ENCODE measurements around the gene TMEM119.
"Not testable (repeated sequence)": the region's sequence is repeated elsewhere in the genome, so short reads cannot be mapped to it uniquely, and the experiment has no call there.

Gene TMEM119

GRCh38 chr12:108623577-108623976, 25.7 kb upstream of the TMEM119 start:
- no peak for DNase-seq (ENCODE audit: low read depth)
- no peak for TF ChIP-seq CTCF (IDR thresholded peaks at IDR 0.05; ENCODE audit: control insufficient read depth, extremely low read depth, insufficient read depth)
- no peak overlapping the region for H3K4me3 ChIP-seq (ENCODE audit: low read depth, low read length)

- H3K4me3 ChIP-seq (ENCODE audit: low read depth, low read length), result no peak overlapping the region
- no peak for DNase-seq (ENCODE audit: low read depth)
- no peak for TF ChIP-seq CTCF (IDR thresholded peaks at IDR 0.05; ENCODE audit: control insufficient read depth, extremely low read depth, insufficient read depth)
Measured at GRCh38 chr12:108622921-108623514, 25.1 kb upstream of the TMEM119 start.

GRCh38 chr12:108622421-108622820, 24.5 kb upstream of the TMEM119 start:
- no peak for TF ChIP-seq CTCF (IDR thresholded peaks at IDR 0.05; ENCODE audit: control insufficient read depth, extremely low read depth, insufficient read depth)
- DNase-seq (ENCODE audit: low read depth), result no peak
- no peak overlapping the region for H3K4me3 ChIP-seq (ENCODE audit: low read depth, low read length)

GRCh38 chr12:108621161-108621560, 23.3 kb upstream of the TMEM119 start:
- no peak for TF ChIP-seq CTCF (IDR thresholded peaks at IDR 0.05; ENCODE audit: control insufficient read depth, extremely low read depth, insufficient read depth)
- no peak overlapping the region for H3K4me3 ChIP-seq (ENCODE audit: low read depth, low read length)
- DNase-seq (ENCODE audit: low read depth), result no peak

GRCh38 chr12:108620236-108620879, 22.5 kb upstream of the TMEM119 start:
- H3K4me3 ChIP-seq (ENCODE audit: low read depth, low read length), result no peak overlapping the region
- DNase-seq (ENCODE audit: low read depth), result no peak
- TF ChIP-seq CTCF (IDR thresholded peaks at IDR 0.05; ENCODE audit: control insufficient read depth, extremely low read depth, insufficient read depth), result no peak

GRCh38 chr12:108619369-108620160, 21.7 kb upstream of the TMEM119 start:
- no peak for TF ChIP-seq CTCF (IDR thresholded peaks at IDR 0.05; ENCODE audit: control insufficient read depth, extremely low read depth, insufficient read depth)
- no peak overlapping the region for H3K4me3 ChIP-seq (ENCODE audit: low read depth, low read length)
- DNase-seq (ENCODE audit: low read depth), result no peak

GRCh38 chr12:108618953-108619274, 21.0 kb upstream of the TMEM119 start:
- DNase-seq (ENCODE audit: low read depth); H3K4me3 ChIP-seq (ENCODE audit: low read depth, low read length): not testable (repeated sequence)
